GM19455 (cell line): ENCODE results near the gene SPTA1.

Experiments
- ATAC-seq: cut with Tn5 transposase; IDR thresholded peaks from one replicate; pipeline ENCODE4 v1.9.1; 2021; ENCODE audit not compliant: unreplicated experiment

SPTA1 gene

GRCh38 chr1:158577561-158577960, 109.0 kb downstream of the SPTA1 start:
- no peak for ATAC-seq

- ATAC-seq: no peak
Measured at GRCh38 chr1:158572226-158572625, 114.3 kb downstream of the SPTA1 start.

GRCh38 chr1:158570480-158570879, 116.0 kb downstream of the SPTA1 start, which contains the start of gene OR6P1:
Gene OR6P1 (minus strand): TSS chr1:158570580. CDS start chr1:158563604, 6,976 bp downstream.
- no peak for ATAC-seq

DNA sequence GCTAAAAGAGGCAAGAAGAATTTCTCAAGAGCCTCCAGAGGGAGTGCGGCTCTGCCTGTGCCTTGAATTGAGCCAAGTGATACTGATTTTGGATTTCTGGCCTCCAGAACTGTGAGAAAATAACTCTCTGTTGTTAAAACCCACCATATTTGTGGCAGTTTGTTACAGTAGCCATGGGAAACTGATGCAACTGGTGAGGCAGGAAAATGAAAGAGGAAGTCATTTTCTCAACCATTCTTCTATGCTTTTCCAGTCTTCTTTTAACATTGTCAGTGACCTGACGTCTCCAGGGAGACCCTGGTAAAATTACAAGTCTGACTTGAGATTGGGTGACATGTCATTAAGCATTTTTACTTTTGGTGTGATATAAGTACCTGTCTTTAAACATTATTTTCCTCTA, 121.9 kb downstream of the SPTA1 start:
- no peak for ATAC-seq

GRCh38 chr1:158563853-158564252, 122.7 kb downstream of the SPTA1 start:
- ATAC-seq: no peak
